GM21576 (cell line): ENCODE data around the gene CAMTA1.

Source experiments
- ATAC-seq: cut with Tn5 transposase; IDR thresholded peaks from one replicate; pipeline ENCODE4 v1.9.1; 2021; ENCODE audit warnings: mild to moderate bottlenecking, moderate library complexity; ENCODE audit not compliant: unreplicated experiment

The CAMTA1 gene

DNA sequence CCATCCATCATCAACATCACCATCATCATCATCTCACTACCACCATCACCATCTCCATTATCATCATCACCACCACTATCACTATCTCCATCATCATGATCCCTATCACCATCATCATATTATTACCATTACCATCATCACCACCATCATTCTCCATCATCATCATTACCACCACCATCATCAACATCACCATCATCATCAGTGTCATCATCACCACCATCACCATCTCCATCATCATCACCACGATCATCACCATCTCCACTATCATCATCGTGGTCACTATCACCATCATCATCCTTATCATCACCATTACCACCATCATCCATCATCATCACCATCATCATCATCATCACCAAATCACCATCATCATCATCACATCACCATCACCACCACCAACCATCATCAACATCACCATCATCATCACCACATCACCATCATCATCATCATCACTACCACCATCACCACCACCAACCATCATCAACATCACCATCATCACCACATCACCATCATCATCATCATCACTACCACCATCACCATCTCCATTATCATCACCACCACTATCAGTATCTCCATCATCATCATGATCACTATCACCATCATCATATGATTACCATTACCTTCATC is 783.8 kb downstream of the CAMTA1 start:
- ATAC-seq = no peak

DNA sequence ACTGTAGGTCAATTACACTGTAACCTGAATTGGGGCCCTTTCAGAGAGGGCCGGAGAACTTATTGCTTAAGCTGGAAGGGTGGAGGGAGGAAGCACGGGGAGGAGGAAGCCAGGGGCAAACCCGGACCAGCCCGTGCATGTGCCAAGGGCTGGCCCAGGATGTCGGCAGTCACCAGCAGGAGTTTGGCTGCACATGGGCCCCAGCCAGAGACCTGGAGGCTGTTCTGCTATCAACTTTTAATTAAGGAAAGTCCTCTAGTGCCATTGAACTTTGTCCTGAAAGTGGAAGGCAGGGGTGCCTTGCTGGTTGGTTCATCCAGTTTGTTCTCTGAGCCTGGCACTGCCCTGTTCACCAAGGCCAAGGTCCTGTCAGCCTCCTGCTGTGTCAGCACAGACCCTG is 785.1 kb downstream of the CAMTA1 start:
- no peak for ATAC-seq

DNA sequence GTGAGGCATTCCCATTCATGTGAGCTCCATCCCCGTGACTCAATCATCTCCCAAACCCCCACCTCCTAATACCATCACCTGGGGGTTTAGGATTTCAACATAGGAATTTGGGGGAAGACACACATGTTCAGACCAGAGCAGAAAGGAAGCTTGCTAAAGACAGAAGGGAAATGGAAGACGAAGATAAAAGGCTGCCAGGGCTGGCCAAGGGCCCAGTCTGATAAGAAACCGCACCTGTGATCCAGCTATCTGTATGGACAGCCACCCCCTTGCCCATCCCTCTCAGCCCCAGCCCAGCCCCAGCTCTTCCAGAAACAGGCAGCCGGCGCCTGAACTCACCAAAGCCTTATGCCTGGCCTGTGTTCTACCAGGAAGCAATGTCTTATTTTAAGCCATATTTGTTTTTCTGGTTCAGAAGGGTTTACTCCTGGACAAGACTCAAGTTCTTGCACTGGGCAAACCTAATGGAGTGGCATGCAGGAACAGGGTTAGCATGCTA is 787.4 kb downstream of the CAMTA1 start:
- no peak for ATAC-seq

DNA sequence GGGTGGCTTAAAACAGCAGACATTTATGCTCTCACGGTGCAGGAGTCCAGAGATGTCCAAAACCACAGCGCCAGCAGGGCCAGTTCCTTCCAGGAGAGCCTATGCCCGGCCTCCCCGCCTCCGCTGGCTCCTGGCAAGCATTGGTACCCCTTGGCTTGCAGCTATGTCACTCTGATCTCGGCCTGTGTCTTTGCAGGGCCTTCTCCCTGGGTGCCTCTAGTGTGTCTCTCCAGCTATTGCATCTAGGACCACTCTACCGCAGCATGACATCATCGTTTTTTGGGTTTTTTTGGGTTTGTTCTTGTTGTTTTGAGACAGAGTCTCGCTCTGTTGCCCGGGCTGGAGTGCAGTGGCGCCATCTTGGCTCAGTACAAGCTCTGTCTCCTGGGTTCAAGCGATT is 788.2 kb downstream of the CAMTA1 start:
- no peak for ATAC-seq

DNA sequence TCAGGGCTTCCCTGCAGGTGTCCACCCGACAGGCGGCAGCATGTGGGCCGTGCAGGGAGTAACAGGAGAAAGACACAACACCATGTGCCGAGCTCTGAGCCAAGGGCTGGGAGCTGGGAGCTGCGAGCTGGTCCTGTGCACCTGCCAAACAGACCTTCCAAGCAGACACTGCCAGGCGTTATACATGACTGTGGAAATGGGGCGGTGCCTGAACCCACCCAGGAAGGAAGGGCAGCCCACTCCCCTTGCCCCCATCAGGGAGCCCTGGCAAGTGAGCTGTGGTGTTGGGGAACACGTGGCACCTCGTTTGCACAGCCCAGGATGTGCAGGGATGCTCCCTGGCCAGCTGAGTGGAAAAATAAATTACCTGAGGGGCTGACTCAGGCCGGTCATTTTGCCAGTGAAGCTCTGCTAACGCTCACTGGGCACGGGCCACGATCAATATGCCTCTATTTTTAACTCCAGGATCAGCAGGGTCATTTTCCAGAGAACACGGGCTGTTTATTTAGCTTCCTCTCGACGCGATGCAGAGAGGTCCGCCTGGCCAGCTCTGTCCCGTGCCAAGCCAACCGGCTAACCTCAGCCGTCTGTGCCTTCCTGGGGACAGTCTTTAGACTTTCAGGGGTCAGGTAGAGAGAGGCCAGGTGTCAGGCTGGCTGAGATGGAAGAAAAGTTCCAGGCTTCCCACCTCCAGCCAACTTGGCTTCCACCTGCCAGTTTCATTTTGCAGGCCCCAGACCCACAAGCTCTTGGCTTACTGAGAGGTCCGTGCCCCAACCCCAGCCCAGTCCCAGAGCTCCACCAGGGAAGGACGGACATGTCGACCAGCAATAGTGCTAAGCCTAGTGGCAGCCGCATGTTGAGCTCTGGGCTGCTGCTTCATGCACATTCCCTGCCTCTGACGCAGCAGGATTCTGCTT is 789.1 kb downstream of the CAMTA1 start:
- ATAC-seq = no peak

DNA sequence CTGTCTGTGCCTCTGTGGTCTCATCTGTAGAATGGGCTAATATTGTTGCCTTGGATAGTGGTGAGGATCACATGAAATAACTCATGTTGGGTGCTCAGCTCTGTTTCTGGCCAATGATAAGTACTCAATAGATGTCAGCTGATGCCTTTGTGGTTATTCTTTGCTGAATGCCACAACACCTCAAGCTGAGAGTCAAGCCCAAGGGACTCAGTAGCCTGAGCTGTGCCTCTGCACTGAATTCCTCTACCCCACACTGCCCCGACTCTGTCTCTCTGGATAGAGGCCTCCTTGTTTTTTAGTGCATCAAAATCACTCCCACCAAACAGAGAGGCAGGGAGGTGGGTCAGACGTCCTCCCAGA is 789.8 kb downstream of the CAMTA1 start:
- ATAC-seq = no peak

DNA sequence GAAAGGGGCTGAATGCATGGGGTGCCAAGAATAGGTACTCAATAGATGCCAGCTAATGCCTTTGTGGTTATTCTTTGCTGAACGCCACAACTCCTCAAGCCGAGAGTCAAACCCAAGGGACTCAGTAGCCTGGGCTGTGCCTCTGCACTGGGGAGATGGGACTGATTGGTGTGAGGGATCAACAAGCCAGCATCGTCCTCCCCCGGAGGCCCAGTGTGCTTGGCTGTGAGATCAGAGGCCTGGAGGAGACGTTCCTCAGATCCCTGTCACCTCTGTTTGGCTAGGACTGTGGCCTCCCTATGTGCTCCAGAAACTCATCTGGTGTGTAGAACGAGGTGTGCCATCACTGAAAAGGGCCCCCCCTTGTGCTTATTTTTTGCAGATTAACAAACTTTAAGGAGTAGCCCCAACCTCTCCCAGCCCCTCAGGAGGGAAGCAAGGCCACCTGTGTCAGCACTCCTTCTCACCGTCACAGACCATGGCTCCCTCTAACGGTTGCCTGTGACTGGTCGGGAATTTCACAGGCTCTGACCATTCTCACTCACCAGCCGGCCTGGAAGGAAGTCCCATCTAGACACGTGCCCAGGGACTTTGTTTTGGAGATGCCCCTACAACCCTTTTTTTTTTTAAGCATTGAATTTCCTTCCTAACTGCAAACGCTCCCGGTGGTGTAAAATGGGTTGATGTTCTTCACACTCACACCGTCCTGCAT is 791.8 kb downstream of the CAMTA1 start:
- ATAC-seq = no peak

DNA sequence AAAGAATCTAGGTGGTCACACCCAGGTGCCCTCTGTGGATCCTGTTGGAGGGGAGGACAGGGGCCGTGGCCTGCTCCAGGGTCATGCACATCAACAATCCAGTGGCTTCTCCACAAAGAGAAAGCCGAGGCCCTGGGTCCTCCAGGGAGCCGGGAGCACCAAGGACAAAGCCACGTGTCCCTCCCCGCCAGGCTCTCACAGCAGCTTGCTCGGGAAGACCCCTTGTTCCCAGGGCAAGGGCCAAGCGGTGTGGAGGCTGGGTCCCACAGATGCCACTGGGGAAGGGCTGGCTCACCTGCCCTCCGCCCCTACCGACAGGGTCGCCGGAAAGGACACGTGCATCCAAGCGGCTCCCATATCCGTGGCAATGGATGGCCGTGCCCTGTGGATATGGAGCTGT is 793.0 kb downstream of the CAMTA1 start:
- no peak for ATAC-seq

DNA sequence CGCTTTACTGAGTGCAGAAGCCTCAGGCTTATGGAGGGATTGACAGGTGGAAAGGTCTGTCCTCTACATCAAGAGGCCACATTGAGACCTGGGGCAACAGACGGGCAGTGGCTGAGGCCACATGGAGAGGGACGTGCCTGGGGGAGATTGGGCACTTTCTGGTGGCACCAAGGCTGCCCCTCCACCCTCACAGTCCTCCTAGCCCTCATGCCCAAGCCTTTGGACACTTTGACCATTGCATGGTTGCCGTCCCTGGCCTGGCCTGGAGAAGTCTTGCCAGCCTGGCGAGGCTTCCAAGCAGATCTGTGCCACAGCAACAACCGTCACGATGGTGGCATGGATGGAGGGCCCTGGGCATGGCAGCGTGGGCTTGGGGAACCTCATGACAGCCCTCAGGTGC is 793.8 kb downstream of the CAMTA1 start:
- ATAC-seq = no peak

DNA sequence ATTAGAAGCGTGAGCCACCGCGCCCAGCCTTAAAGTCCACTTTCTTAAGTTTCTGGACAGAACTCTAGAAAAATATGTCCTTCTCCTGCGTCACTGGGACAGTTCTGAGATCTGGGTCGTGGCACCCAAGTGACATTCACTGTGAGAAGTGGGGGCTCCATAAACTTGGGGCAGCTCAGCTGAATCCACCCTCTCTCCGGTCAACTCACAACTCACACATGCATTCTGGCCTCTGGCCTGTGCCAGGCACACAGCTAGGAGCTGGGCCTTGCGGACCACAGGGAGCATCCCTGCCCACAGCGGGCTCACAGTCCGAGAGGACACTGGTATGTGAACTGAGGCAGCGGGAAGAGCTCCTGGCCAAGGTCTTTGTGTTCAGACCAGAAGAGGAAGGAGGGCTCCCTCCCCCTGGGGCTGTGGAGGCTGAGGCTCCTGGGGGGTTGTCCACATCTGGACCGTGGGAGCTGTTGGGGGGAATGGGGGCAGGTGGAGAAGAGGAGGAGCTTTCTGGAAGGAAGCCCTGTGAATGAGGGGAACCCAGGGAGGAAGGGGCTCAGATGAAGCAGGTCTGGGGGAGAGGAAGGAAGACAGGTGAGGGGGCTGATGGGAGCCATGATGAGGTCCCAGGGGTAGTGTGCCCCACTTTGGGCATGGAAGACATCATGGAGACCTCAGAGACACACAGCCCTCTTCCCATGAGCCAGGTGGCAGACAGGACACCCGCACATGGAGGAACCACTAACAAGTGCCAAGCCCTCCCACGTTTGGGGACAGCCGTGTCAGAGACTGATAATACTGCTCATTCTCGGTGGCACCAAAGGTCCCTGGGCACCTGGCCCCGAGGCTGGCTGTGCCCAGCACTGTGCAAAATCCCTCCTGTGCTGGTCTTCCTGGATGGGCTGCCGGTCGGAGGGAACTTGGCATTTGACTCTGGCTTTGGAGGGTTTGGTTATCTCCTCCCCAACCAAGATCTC is 794.9 kb downstream of the CAMTA1 start:
- ATAC-seq = no peak

DNA sequence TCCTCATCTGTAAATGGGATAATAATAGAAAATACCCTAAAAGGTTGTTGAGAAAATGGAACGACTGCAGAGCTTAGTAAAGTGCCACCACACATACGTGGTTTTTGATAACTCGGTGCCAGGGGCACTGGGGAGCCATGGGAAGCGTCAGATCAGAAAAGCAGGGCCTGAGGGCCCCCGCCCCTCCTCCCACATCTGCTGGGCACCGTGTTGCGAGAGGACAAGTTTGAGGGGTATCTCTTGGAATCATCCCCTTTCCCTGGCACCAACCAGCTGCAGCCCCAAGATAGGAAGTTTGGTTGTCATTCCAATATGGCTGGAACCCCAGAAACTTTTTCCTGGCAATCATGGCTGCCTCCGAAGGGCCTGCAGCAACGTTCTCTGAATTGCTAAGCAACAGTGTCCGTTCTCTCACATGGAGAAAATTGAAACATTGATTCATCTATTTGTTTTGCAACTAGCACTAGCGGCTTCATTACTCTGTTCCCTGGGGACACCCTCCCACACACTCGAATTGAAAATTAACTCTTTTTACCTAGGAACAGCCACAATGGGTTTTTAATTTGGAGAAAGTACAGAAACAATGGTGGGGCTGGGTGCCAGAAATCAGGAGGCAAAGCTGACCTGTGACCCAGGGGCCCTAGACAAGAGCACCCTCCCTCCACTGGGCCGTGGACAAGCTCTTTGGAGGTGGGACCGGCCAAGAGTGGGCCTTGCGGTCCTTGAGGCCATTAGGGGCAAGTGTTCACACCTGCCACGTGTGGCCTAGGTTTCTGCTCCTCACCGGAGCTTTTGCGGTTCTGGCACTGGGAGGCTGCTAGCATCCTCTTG is 795.9 kb downstream of the CAMTA1 start:
- ATAC-seq = no peak

DNA sequence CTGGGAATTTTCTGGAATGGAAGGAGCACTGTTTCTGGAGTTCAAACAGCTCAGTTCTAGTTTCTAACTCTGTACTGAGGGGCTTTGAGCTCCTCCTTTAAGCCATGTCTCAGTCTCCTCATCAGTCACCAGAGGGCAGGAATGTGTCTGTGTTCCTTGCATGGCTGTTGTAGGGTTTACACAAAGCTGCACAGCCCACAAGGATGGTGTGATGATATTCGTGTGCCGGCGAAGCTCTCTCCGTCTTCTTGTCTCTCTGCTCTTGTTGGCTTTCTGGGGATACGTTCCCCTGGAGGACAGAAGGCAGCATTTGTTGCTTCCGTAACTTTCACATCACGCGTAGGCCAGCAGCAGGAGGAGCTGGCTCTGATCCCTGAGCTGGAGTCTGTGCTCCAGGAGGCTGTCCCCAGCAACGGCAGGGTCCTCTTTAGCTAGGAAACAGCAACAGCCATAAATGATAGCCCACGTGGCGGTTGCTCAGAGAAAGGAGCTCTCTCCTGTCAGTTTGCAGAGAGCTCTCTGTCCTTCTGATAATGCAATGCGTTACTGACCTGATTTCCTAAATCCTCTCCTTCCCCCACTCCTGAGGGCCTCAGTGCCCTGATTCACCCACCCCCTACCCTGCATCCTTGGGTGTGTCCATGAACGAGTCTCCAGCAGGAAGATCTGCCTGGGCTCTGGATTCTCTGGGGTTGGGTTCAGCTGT is 796.7 kb downstream of the CAMTA1 start:
- no peak for ATAC-seq

DNA sequence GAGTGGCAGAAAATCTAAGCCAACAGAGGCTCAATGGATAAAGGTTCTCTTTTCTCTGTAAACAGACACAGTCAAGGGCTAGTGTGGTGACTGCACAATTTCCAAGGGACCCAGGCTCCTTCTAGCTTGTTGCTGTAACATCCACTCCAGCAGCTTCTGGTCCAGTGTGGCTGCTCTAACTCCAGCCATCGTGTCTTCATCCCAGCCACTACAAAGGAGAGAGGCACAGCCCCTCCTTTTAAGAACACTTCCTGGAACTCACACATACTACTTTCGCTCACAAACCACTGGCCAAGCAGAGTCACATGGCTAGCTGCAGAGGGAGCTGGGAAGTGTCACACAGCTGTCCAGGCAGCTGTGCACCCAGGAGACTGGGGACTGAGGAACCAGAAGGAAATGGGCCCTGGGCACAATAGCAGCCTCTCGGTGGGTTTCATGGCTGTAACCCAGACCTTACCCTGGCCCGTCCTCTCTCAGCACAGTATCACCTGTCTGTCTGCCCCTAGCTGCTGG is 797.3 kb downstream of the CAMTA1 start:
- ATAC-seq = no peak

DNA sequence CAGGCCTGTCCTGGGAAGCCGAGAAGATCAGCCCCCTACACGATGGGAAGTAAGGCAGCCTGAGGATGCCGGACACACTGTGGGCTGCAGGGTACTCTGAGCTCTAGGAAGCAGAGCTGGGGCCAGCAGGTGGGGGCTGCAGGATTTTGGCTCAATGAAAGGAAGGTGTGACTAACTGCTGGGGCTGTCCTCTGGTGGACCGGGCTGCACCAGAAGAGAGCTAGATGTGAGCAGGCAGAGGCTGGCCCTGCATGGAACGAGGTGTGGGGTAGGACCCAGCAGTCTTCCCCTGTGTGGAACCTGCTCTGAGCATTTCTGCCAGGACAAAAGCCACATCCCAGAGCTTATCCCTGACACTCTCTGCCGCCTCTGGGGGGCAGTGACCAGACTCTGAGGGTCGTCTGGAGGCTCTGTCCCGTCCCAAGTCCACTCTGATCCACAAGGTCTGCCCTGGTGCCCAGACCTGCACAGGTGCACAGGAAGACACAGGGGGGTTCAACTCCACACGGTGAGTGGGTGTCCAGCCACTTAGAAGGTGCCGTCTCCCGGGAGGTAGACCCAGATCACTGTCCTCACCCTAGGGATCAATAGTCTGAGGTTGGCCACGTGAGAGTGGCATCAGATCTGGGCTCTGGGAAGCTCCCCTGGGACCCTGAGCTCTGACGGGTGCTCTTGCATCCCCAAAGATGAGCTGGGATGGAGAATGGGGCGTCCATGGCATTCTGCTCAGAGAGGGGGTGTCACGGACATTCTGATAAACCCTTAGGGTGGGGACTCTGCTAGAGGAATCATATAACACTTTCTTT is 798.2 kb downstream of the CAMTA1 start:
- no peak for ATAC-seq

DNA sequence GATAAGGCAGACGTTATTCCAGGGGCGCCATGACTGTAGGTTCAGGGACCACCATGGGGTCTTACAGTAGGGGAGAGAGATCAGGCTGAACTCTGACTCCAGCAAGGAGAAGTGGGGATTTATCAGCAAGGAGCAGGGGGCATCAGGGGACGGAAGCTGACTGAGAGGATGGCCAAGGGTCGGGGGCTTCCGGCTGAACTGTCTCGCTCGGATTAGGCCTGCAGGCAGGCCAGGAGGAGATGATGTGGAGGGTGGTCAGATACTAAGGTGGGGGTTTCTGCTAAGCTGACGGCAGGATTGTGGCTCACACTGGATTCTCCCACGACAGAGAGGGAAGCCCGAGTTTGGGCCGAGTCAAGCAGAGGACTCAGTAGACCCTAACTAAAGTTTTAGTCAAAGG is 798.9 kb downstream of the CAMTA1 start:
- no peak for ATAC-seq

DNA sequence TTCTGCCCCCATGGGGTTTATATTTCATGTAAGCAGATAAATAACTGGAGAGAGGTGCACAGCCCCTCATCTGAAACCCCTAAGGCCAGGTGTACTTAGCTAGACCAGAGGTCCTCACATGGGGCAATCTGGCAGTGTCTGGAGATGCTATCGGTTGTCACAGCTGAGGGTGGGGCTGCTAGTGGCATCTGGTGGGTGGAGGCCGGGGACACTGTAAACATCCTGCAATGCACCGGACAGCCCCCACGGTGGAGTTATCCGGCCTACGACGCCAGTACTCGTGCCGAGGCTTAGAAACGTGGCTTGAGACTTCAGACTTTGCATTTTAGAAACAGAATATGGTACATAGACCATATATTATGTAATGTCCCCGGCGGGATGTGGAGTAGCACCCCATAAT is 799.4 kb downstream of the CAMTA1 start:
- ATAC-seq = no peak

DNA sequence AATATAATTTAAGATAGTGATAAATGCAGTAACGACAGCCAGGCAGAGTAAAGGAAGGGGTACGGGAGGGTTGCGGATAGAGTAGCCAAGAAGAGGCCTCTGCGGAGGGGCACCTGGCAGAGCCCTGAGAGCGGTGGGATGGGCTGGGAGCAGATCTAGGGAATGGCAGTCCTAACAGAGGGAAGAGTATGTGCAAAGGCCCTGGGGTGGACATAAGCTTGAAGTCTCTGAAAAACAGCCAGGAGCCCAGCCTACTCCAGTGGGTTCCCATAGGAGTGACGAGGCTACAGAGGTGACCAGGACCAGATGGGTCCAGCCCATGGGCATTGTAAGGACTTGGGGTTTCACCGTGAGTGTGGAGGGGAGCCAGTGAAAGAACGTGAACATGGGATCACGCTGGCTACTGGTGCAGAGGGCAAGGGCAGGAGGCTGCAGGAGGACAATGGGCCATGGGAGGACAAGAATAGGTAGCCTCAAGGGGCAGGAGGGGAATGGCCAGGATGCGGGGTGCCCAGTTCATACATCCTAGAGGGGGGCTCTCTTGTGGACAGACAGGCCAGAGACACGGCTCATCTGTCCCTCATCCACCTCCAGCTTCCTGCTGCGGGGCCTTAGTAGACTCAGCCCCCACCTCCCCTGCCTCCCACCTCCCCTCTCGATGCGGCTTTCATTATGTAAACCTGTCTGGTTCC is 800.1 kb downstream of the CAMTA1 start:
- no peak for ATAC-seq
